ENCODE data around the gene FRMPD3. TPM values are rescaled to one million over a fixed set of nuclear protein-coding genes. Genes with fewer than 3 reads are reported as not detected.
A peak's percentile ranks its signal among the peaks of the same experiment; 100 is the strongest.

FRMPD3 gene
- total and polyA plus RNA-seq, 9 donors = 0.70 to 8.2 (median 1.8) TPM

- Histone ChIP-seq H3K27ac (no peak overlapping the region), H3K9me3 (no peaks in the 10 kb centered on the region), H3K4me1 (ENCODE audit: insufficient read depth) (peaks cover 2% of the 10 kb centered on the region), H3K27me3 (no peaks in the 10 kb centered on the region), H3K36me3 (no peaks in the 10 kb centered on the region), H3K4me3 (no peak overlapping the region)
- TF ChIP-seq POLR2A (IDR thresholded peaks at IDR 0.05) (no peak), CTCF (IDR thresholded peaks at IDR 0.05) (no peak), EP300 (IDR thresholded peaks at IDR 0.05) (no peak)
- peak in 1 of 5 donors; percentile 26 for DNase-seq
- intact Hi-C loops (cut with DNase I) = no loop called here
- 44 to 52% (median 45%) methylated on average over 11 of the region's 11 CpGs for WGBS, 3 donors
These were observed 2.3 kb downstream of the FRMPD3 start for GRCh38 chrX:107451731-107452130.

- no peaks in the 10 kb centered on the region for H3K9me3 ChIP-seq
- DNase-seq = no peak
- intact Hi-C loops (cut with DNase I) = no loop called here
- H3K4me1 ChIP-seq (ENCODE audit: insufficient read depth) = peaks cover 2% of the 10 kb centered on the region
- TF ChIP-seq EP300 (IDR thresholded peaks at IDR 0.05) (no peak), CTCF (IDR thresholded peaks at IDR 0.05) (no peak), POLR2A (IDR thresholded peaks at IDR 0.05) (no peak)
- H3K36me3 ChIP-seq = no peaks in the 10 kb centered on the region
- H3K27me3 ChIP-seq = no peaks in the 10 kb centered on the region
- H3K4me3 ChIP-seq = no peak overlapping the region
- 33 to 46% (median 42%) methylated on average over 5 to 6 of the region's 6 CpGs for WGBS, 3 donors
- no peak overlapping the region for H3K27ac ChIP-seq
These were observed 3.1 kb downstream of the FRMPD3 start for GRCh38 chrX:107452581-107452980.

GRCh38 chrX:107454302-107454701, 4.8 kb downstream of the FRMPD3 start:
- Histone ChIP-seq H3K9me3 (no peaks in the 10 kb centered on the region), H3K4me3 (no peak overlapping the region), H3K27me3 (no peaks in the 10 kb centered on the region), H3K36me3 (no peaks in the 10 kb centered on the region), H3K4me1 (ENCODE audit: insufficient read depth) (peaks cover 2% of the 10 kb centered on the region), H3K27ac (no peak overlapping the region)
- intact Hi-C loops (cut with DNase I) = no loop called here
- DNase-seq = no peak
- TF ChIP-seq POLR2A (IDR thresholded peaks at IDR 0.05) (no peak), CTCF (IDR thresholded peaks at IDR 0.05) (no peak), EP300 (IDR thresholded peaks at IDR 0.05) (no peak)

GRCh38 chrX:107457289-107457688, 7.8 kb downstream of the FRMPD3 start:
- H3K27ac ChIP-seq = no peak overlapping the region
- H3K36me3 ChIP-seq = no peaks in the 10 kb centered on the region
- H3K4me3 ChIP-seq = no peak overlapping the region
- DNase-seq = no peak
- H3K27me3 ChIP-seq = no peaks in the 10 kb centered on the region
- intact Hi-C loops (cut with DNase I) = no loop called here
- H3K9me3 ChIP-seq = no peaks in the 10 kb centered on the region
- TF ChIP-seq CTCF (IDR thresholded peaks at IDR 0.05) (no peak), POLR2A (IDR thresholded peaks at IDR 0.05) (no peak), EP300 (IDR thresholded peaks at IDR 0.05) (no peak)
- H3K4me1 ChIP-seq (ENCODE audit: insufficient read depth) = peaks cover 2% of the 10 kb centered on the region
- WGBS, 3 donors = 53 to 61% (median 60%) methylated on average over 1 of the region's 1 CpG
